Adrenal gland (tissue), 12 donors: Measurements from ENCODE around the gene PRKCZ. TPM values are rescaled to one million over a fixed set of nuclear protein-coding genes. Genes with fewer than 3 reads are reported as not detected.

ENCODE experiments used
- DNase-seq, 7 donors: peaks; one replicate each; pipeline ENCODE4 v3.0.0-alpha.2; 2019 to 2020
- H3K27ac ChIP-seq, 5 donors: fragments of 200-600 bp; sonication (generic) in 4 of 5; 1 replicate in 3 of 5; 2 replicates in 2 of 5; pipeline versions ENCODE4 v1.5.1 to v1.8.0; 2016 to 2020; ENCODE audit warnings: mild to moderate bottlenecking in 1 of 5
- H3K27me3 ChIP-seq: fragments of 200-600 bp; 2 replicates; pipeline ENCODE4 v1.8.0; 2021
- H3K36me3 ChIP-seq, 2 donors: fragments of 200-600 bp; replicated peaks in 1 of 2; 1 replicate in 1 of 2; 2 replicates in 1 of 2; pipeline versions ENCODE4 v1.5.1 to v1.8.0; 2018 to 2022
- H3K4me1 ChIP-seq, 2 donors: fragments of 200-600 bp; replicated peaks in 1 of 2; 1 replicate in 1 of 2; 2 replicates in 1 of 2; pipeline versions ENCODE4 v1.5.1 to v1.8.0; 2018 to 2021
- H3K4me3 ChIP-seq, 4 donors: fragments of 200-600 bp; sonication (generic) in 3 of 4; one replicate each; pipeline ENCODE4 v1.5.1; 2016 to 2018
- H3K9me3 ChIP-seq, 3 donors: fragments of 200-600 bp; sonication (generic) in 1 of 3; replicated peaks in 1 of 3; 1 replicate in 2 of 3; 2 replicates in 1 of 3; pipeline versions ENCODE4 v1.5.1 to v1.8.0; 2016 to 2021
- CTCF ChIP-seq, 6 experiments: fragments of 450-650 bp in 4 of 6; fragments of 200-600 bp in 2 of 6; sonication (generic) in 1 of 6; IDR thresholded peaks; 1 replicate in 5 of 6; 2 replicates in 1 of 6; pipeline versions ENCODE4 v1.5.1 to v1.8.0; 2016 to 2021; ENCODE audit warnings: antibody characterized with exemption in 6 of 6, mild to moderate bottlenecking in 2 of 6, moderate library complexity in 1 of 6
- POLR2A ChIP-seq, 2 donors: fragments of 450-650 bp; IDR thresholded peaks; one replicate each; pipeline ENCODE4 v1.6.1; 2017; ENCODE audit warnings: antibody characterized with exemption in 2 of 2, mild to moderate bottlenecking in 2 of 2, moderate library complexity in 1 of 2
- WGBS, 4 donors: extraction: QIAGEN DNeasy Blood & Tissue Kit in 2 of 4; methylation state at CpG; one replicate each; pipeline versions ENCODE4 v1.1.5 to v1.1.7; 2013 to 2017; 5-methylcytosine and 5-hydroxymethylcytosine counted together
- intact Hi-C, 2 donors: fragments of 100-400 bp; cut with DNase I; formaldehyde crosslinking; loops; one replicate each; pipeline versions ENCODE4 v1.14.1 to v1.15.0; 2022 to 2023
- polyA plus RNA-seq, 3 donors: library from polyadenylated mRNA; stranded (reverse); fragments of 200-250 nt in 2 of 3; fragments of 350-450 nt in 1 of 3; fragmentation: Illumina TruSeq in 1 of 3; extraction: RNeasy Lipid Tissue Mini Kit (QIAGEN cat#74804) in 1 of 3; gene quantifications; one replicate each; pipeline ENCODE4 v1.2.3, GENCODE V29; 2013 to 2014
- total RNA-seq, 9 donors: library from RNA; depleted of rRNA in 4 of 9; stranded (reverse); fragments of >200 nt in 4 of 9; fragments of 120-200 nt in 1 of 9; fragmentation: NEBNext Ultra II Directional in 1 of 9; extraction: Animal tissue kit (Norgen Biotek cat#: 25700) in 1 of 9; gene quantifications; one replicate each; pipeline versions ENCODE4 v1.1.0 to v1.2.4, GENCODE V29; 2013 to 2023
- donor health status: healthy with polysubstance abuse.
- donor health status: Bipolar disorder and iron deficiency.
- donor health status: DM: yes; HTN: yes; CAD: no.
- donor health status: DM: no; HTN: no; CAD: no.
- donor health status: DM: no; HTN: no; CAD: no.
- donor health status: DM: yes; HTN: yes; CAD: no.

PRKCZ gene
- total and polyA plus RNA-seq, 12 donors, result 8.2 to 50.5 (median 25.4) TPM

GRCh38 chr1:2127187-2128145, 77.3 kb downstream of the PRKCZ start:
- 61 to 86% (median 76%) methylated on average over 8 to 30 of the region's 30 CpGs for WGBS, 4 donors
- Histone ChIP-seq H3K27ac (no peak overlapping the region), H3K27me3 (no peaks in the 10 kb centered on the region), H3K9me3 (no peaks in the 10 kb centered on the region), H3K4me1 (peaks cover 3 to 10% of the 10 kb centered on the region in 2 donors), H3K4me3 (no peak overlapping the region), H3K36me3 (no peaks in the 10 kb centered on the region)
- TF ChIP-seq CTCF (IDR thresholded peaks at IDR 0.05) (no peak), POLR2A (IDR thresholded peaks at IDR 0.05) (no peak)
- DNase-seq, result peak in 1 of 7 donors; percentile 31
- intact Hi-C loops, result no loop called here

GRCh38 chr1:2128189-2128901, 78.1 kb downstream of the PRKCZ start:
- no peak overlapping the region for H3K27ac ChIP-seq
- no peaks in the 10 kb centered on the region for H3K9me3 ChIP-seq
- no peak overlapping the region for H3K4me3 ChIP-seq
- H3K36me3 ChIP-seq, result no peaks in the 10 kb centered on the region
- peaks cover 6 to 15% of the 10 kb centered on the region in 2 donors for H3K4me1 ChIP-seq
- H3K27me3 ChIP-seq, result no peaks in the 10 kb centered on the region
- peak in 1 of 7 donors; percentile 9 for DNase-seq
- WGBS, 4 donors, result 85 to 93% (median 89%) methylated on average over 12 to 29 of the region's 29 CpGs
- intact Hi-C loops, result no loop called here
- TF ChIP-seq POLR2A (IDR thresholded peaks at IDR 0.05), result no peak
- TF ChIP-seq CTCF (IDR thresholded peaks at IDR 0.05), result no peak

- H3K27ac ChIP-seq, result no peak overlapping the region
- DNase-seq, result peak in 1 of 7 donors; percentile 6
- H3K9me3 ChIP-seq, result no peaks in the 10 kb centered on the region
- intact Hi-C loops, result no loop called here
- TF ChIP-seq CTCF (IDR thresholded peaks at IDR 0.05) (no peak), POLR2A (IDR thresholded peaks at IDR 0.05) (no peak)
- H3K4me1 ChIP-seq, result peaks cover 6 to 15% of the 10 kb centered on the region in 2 donors
- H3K27me3 ChIP-seq, result no peaks in the 10 kb centered on the region
- WGBS, 4 donors, result 94 to 96% (median 96%) methylated on average over 15 of the region's 15 CpGs
- H3K4me3 ChIP-seq, result no peak overlapping the region
- no peaks in the 10 kb centered on the region for H3K36me3 ChIP-seq
Observed at GRCh38 chr1:2129256-2129943, 79.2 kb downstream of the PRKCZ start.

- no peaks in the 10 kb centered on the region for H3K36me3 ChIP-seq
- TF ChIP-seq POLR2A (IDR thresholded peaks at IDR 0.05), result no peak
- TF ChIP-seq CTCF (IDR thresholded peaks at IDR 0.05), result no peak
- no peaks in the 10 kb centered on the region for H3K9me3 ChIP-seq
- WGBS, 4 donors, result 93 to 97% (median 96%) methylated on average over 6 to 10 of the region's 10 CpGs
- peaks cover 6 to 11% of the 10 kb centered on the region in 2 donors for H3K4me1 ChIP-seq
- H3K4me3 ChIP-seq, result no peak overlapping the region
- peak in 1 of 7 donors; percentile 8 for DNase-seq
- intact Hi-C loops, result no loop called here
- H3K27ac ChIP-seq, result no peak overlapping the region
- no peaks in the 10 kb centered on the region for H3K27me3 ChIP-seq
Observed at GRCh38 chr1:2130156-2130555, 79.9 kb downstream of the PRKCZ start.
